GM12875 (cell line): ENCODE data around the gene FLT1.

ENCODE experiments used
- H3K4me3 ChIP-seq: one replicate; pipeline ENCODE4 v1.5.1; 2011; ENCODE audit warnings: low read depth, low read length, control low read depth
- TF ChIP-seq, protein P1 (sequence below): IDR thresholded peaks from 2 replicates; pipeline ENCODE4 v1.5.1; 2011; ENCODE audit warnings: low read depth, mild to moderate bottlenecking, control low read depth, inconsistent platforms, low read length, moderate library complexity, borderline replicate concordance; ENCODE audit not compliant: insufficient read depth

Gene FLT1

DNA sequence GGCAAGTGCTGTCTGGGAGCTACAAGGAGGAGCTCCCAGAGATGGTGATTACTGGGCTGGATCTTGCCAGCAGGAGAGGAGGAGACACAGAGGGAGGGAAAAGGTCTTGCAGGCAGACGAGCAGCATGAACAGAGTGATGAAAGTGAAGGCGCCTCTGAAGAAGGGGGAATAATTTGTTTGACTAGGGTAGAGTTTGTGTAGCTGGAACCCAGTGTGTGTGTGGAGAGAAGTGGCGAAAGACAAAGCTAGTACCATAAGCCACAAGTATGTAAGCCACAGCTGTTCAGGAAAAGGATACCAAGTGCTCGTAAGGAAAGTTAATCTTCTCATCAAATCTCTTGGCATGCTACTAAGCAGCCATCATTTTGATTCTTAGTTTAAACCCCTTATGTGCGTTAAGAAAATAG lies 5.4 kb downstream of the FLT1 start:
- H3K4me3 ChIP-seq = no peak overlapping the region

DNA sequence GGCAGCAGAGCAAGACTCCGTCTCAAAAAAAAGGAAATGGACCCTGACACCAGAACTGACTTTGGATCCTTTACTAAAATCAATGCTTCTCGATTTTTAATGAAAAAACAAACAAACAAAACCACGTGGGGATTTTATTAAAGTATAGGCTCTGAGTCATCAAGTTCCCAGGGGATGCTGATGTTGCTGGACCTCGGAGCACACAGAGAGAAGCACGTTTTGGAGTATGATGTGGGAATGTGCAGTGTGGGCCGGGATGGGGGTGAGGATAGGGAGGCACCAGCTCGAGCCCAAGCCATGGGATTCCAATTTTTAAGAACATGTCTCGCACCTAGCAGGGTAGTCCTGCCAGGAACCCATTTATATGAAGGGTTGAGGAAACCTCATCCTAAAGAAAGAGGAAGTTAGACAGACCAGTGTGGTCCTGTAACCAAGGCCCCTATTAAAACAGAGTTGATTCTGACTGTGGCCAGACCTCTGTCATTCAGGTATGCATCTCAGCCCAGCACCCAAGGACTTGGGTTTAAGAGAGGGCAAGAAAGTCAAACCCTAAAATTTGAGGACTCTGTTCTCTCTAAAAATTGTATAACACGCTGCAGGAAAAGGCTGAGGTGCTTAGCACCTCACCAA lies 6.4 kb downstream of the FLT1 start:
- TF ChIP-seq, protein P1, sequence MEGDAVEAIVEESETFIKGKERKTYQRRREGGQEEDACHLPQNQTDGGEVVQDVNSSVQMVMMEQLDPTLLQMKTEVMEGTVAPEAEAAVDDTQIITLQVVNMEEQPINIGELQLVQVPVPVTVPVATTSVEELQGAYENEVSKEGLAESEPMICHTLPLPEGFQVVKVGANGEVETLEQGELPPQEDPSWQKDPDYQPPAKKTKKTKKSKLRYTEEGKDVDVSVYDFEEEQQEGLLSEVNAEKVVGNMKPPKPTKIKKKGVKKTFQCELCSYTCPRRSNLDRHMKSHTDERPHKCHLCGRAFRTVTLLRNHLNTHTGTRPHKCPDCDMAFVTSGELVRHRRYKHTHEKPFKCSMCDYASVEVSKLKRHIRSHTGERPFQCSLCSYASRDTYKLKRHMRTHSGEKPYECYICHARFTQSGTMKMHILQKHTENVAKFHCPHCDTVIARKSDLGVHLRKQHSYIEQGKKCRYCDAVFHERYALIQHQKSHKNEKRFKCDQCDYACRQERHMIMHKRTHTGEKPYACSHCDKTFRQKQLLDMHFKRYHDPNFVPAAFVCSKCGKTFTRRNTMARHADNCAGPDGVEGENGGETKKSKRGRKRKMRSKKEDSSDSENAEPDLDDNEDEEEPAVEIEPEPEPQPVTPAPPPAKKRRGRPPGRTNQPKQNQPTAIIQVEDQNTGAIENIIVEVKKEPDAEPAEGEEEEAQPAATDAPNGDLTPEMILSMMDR = no peak
- no peak overlapping the region for H3K4me3 ChIP-seq

More for the DNA sequence above, 5.4 kb downstream of the FLT1 start:
- TF ChIP-seq, protein P1 = no peak

DNA sequence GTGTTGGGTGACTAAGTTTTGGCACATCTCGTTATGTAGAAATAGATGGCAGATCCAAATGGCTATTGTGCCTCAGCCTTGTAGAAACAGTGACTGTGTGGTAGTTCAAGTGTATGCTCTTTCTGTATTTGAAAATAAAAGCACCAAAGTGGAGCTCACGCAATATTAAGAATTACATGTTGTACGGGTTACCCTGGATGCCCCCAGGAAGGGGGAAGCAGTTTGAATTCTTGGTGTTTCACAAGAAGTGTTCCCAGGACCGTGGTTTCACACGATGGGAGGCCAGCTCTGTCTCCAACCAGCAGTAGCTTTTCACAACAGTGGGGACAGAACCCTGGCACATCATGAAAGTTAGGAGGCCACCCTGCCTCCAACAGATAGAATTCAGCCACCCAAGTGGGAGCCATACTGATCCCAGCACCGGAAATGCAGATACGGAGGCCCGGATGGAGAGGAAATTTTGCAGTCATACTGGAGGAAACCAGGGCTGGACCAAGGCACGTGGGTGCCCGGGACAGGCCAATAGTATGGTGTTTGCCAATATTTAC lies 8.9 kb downstream of the FLT1 start:
- H3K4me3 ChIP-seq = no peak overlapping the region
- TF ChIP-seq, protein P1 = no peak

DNA sequence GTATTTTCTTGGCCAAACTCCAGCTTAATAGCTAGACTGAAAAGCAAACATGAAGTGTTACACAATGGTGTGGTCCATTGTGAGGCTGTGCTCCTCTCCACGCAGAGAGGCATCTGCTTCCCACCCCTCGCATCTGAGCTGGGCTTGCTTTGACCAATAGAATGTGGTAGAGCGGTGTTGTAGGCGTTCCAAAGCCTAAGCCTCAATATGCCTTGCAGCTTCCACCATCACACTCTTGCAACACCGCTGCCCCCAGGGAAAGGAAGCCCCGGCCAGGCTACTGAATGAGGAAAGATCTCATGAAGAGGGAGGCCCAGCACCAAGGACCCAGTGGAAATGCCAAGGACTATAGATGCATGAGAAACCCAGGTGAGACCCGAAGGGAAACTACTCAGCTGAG lies 9.4 kb downstream of the FLT1 start:
- no peak overlapping the region for H3K4me3 ChIP-seq
- TF ChIP-seq, protein P1 = no peak

DNA sequence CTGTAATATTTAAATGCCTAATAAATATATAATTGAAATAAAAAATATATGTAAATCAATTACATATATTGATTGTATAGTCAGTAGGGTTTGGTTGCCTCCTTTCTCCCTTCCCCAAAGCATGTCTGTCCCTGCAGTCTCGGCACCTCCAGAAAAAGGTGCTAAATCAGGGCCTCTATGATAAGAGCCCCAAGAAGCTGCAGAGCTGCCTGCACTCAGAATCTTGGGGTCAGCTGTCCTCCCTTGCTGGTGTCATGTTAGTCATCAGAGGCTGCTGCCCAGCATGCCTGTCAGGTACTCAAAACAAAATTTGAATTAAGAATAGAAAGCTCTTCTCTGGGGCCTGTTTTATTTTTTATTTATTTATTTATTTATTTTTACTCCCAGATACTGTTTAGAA lies 9.8 kb downstream of the FLT1 start:
- no peak overlapping the region for H3K4me3 ChIP-seq
- TF ChIP-seq, protein P1 = no peak

DNA sequence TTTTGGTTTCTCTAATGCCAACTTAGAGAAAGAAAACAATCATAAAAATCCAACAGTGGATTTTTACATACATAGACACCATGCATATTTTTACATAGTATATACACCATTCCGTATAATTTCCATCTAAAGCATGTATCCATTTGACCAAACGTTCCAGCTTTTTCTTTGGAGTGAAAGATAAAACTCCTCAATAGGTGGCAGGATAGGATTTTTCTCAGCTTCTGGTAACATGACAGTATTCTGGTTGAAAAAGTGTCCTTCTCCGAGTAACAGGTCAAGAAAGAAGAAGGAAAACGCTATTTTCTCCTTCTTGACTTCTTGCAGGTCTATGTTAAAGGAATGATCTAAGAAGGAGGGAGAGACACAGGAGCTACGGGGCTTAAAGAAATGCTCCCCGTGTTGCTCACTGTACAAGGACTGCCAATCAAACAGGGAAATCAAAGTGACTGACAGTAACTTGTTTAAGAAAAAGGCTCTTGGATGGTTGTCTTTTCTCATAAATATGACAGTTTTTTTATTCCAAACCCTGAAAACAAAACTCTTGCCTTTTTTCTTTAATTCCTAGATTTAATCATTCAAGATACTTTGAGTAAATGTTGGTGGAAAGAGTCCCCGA lies 11.5 kb downstream of the FLT1 start:
- TF ChIP-seq, protein P1 = no peak

DNA sequence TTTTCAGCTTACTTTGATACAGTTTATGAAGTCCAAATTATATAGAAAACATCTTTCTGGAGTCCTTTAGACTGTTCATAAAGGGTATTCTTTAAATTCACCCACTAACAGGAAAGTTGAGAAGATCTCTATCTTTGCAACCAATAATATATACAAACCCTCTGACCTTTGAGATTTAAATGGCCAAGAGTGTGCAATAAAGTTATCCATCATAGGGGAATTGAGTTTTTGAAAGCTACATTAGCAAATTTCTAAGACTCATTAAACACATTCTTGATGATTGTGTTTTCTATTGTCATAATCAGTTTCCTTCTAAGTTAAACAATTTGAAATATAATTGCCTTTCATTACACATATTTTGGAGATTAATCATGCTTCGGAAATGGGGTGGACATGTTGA lies 15.9 kb downstream of the FLT1 start:
- no peak overlapping the region for H3K4me3 ChIP-seq
- TF ChIP-seq, protein P1 = no peak

More for the DNA sequence above, 11.5 kb downstream of the FLT1 start:
- no peak overlapping the region for H3K4me3 ChIP-seq
